Hepatocyte (in vitro differentiated cells): ENCODE results near the gene ANKRD11. TPM values are rescaled to one million over a fixed set of nuclear protein-coding genes. Genes with fewer than 3 reads are reported as not detected.
A peak's percentile ranks its signal among the peaks of the same experiment; 100 is the strongest.

ENCODE experiments used
- DNase-seq: peaks from one replicate; pipeline ENCODE4 v3.0.0-alpha.2; 2016; ENCODE audit warnings: low spot score
- H2AFZ ChIP-seq: fragments of 200-600 bp; sonication (generic); 2 replicates; pipeline ENCODE4 v1.6.0; 2016; ENCODE audit warnings: antibody characterized with exemption, mild to moderate bottlenecking
- H3K27ac ChIP-seq: fragments of 200-600 bp; sonication (generic); 2 replicates; pipeline ENCODE4 v1.5.1; 2016; ENCODE audit warnings: mild to moderate bottlenecking
- H3K27me3 ChIP-seq: fragments of 200-600 bp; sonication (generic); 2 replicates; pipeline ENCODE4 v1.6.1; 2016
- H3K36me3 ChIP-seq: fragments of 200-600 bp; sonication (generic); replicated peaks from 2 replicates; pipeline ENCODE4 v1.5.1; 2016; ENCODE audit warnings: low read depth; ENCODE audit not compliant: insufficient read depth
- H3K4me1 ChIP-seq: fragments of 200-600 bp; sonication (generic); 2 replicates; pipeline ENCODE4 v1.5.1; 2016; ENCODE audit warnings: mild to moderate bottlenecking, moderate library complexity; ENCODE audit not compliant: insufficient read depth
- H3K4me2 ChIP-seq: fragments of 200-600 bp; sonication (generic); 2 replicates; pipeline ENCODE4 v1.6.0; 2016
- H3K4me3 ChIP-seq: fragments of 200-600 bp; sonication (generic); 2 replicates; pipeline ENCODE4 v1.5.1; 2016; ENCODE audit warnings: mild to moderate bottlenecking
- H3K79me2 ChIP-seq: fragments of 200-600 bp; sonication (generic); 2 replicates; pipeline ENCODE4 v1.6.0; 2017; ENCODE audit warnings: mild to moderate bottlenecking
- H3K9me2 ChIP-seq: fragments of 200-600 bp; sonication (generic); replicated peaks from 2 replicates; pipeline ENCODE4 v1.6.0; 2017; ENCODE audit warnings: mild to moderate bottlenecking; ENCODE audit not compliant: insufficient read depth
- H3K9me3 ChIP-seq: fragments of 200-600 bp; sonication (generic); 2 replicates; pipeline ENCODE4 v1.5.1; 2016; ENCODE audit warnings: low read depth, mild to moderate bottlenecking
- H4K20me1 ChIP-seq: fragments of 200-600 bp; sonication (generic); 2 replicates; pipeline ENCODE4 v1.6.0; 2016; ENCODE audit warnings: mild to moderate bottlenecking; ENCODE audit not compliant: insufficient read depth, poor library complexity, severe bottlenecking
- EZH2 ChIP-seq: fragments of 200-600 bp; sonication (generic); IDR thresholded peaks from 2 replicates; pipeline ENCODE4 v1.6.1; 2016; ENCODE audit warnings: antibody characterized with exemption, mild to moderate bottlenecking, borderline replicate concordance
- EZH2phosphoT487 ChIP-seq: fragments of 200-600 bp; sonication (generic); IDR thresholded peaks from one replicate; pipeline ENCODE4 v1.6.1; 2018; ENCODE audit warnings: antibody characterized with exemption, mild to moderate bottlenecking, low read depth, moderate library complexity; ENCODE audit not compliant: unreplicated experiment, severe bottlenecking
- WGBS: methylation state at CpG from one replicate; pipeline ENCODE4 v1.1.6; 2016; ENCODE audit warnings: low lambda C conversion rate; ENCODE audit errors: missing lambda C conversion rate; 5-methylcytosine and 5-hydroxymethylcytosine counted together
- polyA plus RNA-seq: library from polyadenylated mRNA; unstranded; fragments of >200 nt; fragmentation: Nextera tagmentation; extraction: Ambion mirVana; gene quantifications from 2 replicates; pipeline ENCODE4 v1.2.1, GENCODE V29; 2016
- total RNA-seq: library from RNA; depleted of rRNA; stranded (reverse); fragments of >200 nt; gene quantifications from 2 replicates; pipeline ENCODE4 v1.2.3, GENCODE V29; 2014
- TF ChIP-seq, protein P1 (sequence below): fragments of 200-600 bp; sonication (generic); IDR thresholded peaks from 2 replicates; pipeline ENCODE4 v1.5.1; 2016; ENCODE audit warnings: antibody characterized with exemption, mild to moderate bottlenecking; ENCODE audit not compliant: poor library complexity

The ANKRD11 gene
- total and polyA plus RNA-seq, 2 experiments from 2014 or later, result 48.7 to 130 TPM

DNA sequence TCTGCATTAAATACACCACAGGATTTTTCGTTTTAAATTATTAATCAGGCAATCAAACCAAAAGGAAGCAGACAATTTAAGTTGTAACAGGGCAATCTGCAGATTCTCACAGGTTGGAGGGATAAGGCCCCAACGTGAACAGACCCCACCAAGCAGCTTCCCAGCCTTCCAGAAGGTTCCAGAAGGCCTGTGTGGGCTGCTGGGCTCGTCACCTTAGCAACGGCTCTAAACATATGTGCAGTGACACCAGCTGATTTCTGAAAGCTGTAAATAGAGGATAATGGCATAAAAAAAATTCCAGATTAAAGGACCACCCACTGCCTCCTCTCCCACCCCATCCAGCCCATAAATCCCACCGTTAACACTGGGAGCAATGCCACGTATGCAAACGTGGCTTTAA lies 149.1 kb downstream of the ANKRD11 start:
- H3K36me3 ChIP-seq, result no peaks in the 10 kb centered on the region
- H3K27ac ChIP-seq, result no peak overlapping the region
- no peaks in the 10 kb centered on the region for H3K9me2 ChIP-seq
- H2AFZ ChIP-seq, result no peak overlapping the region
- peaks cover 100% of the 10 kb centered on the region for H3K79me2 ChIP-seq
- H4K20me1 ChIP-seq, result peaks cover 99% of the 10 kb centered on the region
- TF ChIP-seq EZH2, result no peak
- TF ChIP-seq, protein P1, sequence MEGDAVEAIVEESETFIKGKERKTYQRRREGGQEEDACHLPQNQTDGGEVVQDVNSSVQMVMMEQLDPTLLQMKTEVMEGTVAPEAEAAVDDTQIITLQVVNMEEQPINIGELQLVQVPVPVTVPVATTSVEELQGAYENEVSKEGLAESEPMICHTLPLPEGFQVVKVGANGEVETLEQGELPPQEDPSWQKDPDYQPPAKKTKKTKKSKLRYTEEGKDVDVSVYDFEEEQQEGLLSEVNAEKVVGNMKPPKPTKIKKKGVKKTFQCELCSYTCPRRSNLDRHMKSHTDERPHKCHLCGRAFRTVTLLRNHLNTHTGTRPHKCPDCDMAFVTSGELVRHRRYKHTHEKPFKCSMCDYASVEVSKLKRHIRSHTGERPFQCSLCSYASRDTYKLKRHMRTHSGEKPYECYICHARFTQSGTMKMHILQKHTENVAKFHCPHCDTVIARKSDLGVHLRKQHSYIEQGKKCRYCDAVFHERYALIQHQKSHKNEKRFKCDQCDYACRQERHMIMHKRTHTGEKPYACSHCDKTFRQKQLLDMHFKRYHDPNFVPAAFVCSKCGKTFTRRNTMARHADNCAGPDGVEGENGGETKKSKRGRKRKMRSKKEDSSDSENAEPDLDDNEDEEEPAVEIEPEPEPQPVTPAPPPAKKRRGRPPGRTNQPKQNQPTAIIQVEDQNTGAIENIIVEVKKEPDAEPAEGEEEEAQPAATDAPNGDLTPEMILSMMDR, result no peak
- TF ChIP-seq EZH2phosphoT487, result no peak
- H3K4me2 ChIP-seq, result no peak overlapping the region
- peaks cover 32% of the 10 kb centered on the region for H3K4me1 ChIP-seq
- DNase-seq, result no peak
- no peaks in the 10 kb centered on the region for H3K9me3 ChIP-seq
- 72% methylated on average over 7 of the region's 7 CpGs for WGBS
- no peaks in the 10 kb centered on the region for H3K27me3 ChIP-seq
- H3K4me3 ChIP-seq, result no peak overlapping the region

DNA sequence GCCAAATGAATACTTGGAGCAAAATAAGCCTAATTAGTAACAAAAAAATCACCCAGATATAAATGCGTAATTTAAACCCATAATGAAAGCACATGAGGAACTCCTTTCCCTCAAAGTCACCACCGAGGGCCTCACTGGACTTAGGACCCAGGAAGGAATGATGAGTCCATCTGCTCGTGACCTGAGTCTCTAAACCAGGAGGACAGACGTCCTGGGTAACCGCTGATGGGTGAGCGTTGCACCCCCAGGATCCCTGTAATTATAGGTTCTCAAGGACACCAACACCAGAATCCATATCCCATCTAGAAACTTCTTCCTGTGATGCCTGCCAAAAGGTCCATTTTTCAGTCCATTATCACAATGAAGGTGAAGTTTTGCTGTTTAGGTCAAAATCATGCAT lies 151.5 kb downstream of the ANKRD11 start:
- H2AFZ ChIP-seq, result no peak overlapping the region
- no peaks in the 10 kb centered on the region for H3K9me3 ChIP-seq
- peaks cover 100% of the 10 kb centered on the region for H3K79me2 ChIP-seq
- peak; percentile 70 for DNase-seq
- no peaks in the 10 kb centered on the region for H3K27me3 ChIP-seq
- H3K9me2 ChIP-seq, result no peaks in the 10 kb centered on the region
- WGBS, result 68% methylated on average over 6 of the region's 6 CpGs
- H3K4me2 ChIP-seq, result peak overlapping the region; percentile 24
- peaks cover 15% of the 10 kb centered on the region for H3K4me1 ChIP-seq
- H3K36me3 ChIP-seq, result no peaks in the 10 kb centered on the region
- TF ChIP-seq EZH2 (no peak), EZH2phosphoT487 (no peak)
- TF ChIP-seq, protein P1, result no peak
- H4K20me1 ChIP-seq, result peaks cover 99% of the 10 kb centered on the region
- H3K4me3 ChIP-seq, result no peak overlapping the region
- peak overlapping the region; percentile 56 for H3K27ac ChIP-seq

DNA sequence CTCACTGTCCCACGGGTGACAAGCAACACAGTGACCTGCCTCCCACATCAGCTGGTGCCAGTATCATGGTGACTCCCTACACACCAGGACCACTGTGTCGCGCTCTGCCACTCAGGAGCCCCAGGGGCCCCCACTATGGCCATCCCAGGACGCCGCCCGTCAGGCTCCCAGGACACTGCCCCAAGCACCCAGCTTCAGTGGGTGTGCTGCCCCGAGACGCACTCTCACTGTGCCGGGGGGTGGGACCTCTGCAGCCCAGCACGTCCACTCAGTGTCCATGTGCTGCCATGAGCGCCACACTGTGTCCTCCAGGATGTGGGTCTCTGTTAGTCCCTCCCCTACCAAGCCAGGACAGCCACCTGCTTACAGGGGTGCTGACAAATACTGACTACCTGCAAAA lies 152.4 kb downstream of the ANKRD11 start:
- WGBS, result 93% methylated on average over 11 of the region's 11 CpGs
- no peak for DNase-seq
- H4K20me1 ChIP-seq, result peaks cover 97% of the 10 kb centered on the region
- peak overlapping the region; percentile 56 for H3K27ac ChIP-seq
- H3K9me3 ChIP-seq, result no peaks in the 10 kb centered on the region
- H3K4me3 ChIP-seq, result no peak overlapping the region
- no peaks in the 10 kb centered on the region for H3K27me3 ChIP-seq
- H2AFZ ChIP-seq, result no peak overlapping the region
- TF ChIP-seq EZH2phosphoT487 (no peak), EZH2 (no peak)
- TF ChIP-seq, protein P1, result no peak
- H3K36me3 ChIP-seq, result no peaks in the 10 kb centered on the region
- H3K4me2 ChIP-seq, result no peak overlapping the region
- peaks cover 14% of the 10 kb centered on the region for H3K4me1 ChIP-seq
- peaks cover 97% of the 10 kb centered on the region for H3K79me2 ChIP-seq
- no peaks in the 10 kb centered on the region for H3K9me2 ChIP-seq
